ENCODE results near the gene SERTAD1.

DNA sequence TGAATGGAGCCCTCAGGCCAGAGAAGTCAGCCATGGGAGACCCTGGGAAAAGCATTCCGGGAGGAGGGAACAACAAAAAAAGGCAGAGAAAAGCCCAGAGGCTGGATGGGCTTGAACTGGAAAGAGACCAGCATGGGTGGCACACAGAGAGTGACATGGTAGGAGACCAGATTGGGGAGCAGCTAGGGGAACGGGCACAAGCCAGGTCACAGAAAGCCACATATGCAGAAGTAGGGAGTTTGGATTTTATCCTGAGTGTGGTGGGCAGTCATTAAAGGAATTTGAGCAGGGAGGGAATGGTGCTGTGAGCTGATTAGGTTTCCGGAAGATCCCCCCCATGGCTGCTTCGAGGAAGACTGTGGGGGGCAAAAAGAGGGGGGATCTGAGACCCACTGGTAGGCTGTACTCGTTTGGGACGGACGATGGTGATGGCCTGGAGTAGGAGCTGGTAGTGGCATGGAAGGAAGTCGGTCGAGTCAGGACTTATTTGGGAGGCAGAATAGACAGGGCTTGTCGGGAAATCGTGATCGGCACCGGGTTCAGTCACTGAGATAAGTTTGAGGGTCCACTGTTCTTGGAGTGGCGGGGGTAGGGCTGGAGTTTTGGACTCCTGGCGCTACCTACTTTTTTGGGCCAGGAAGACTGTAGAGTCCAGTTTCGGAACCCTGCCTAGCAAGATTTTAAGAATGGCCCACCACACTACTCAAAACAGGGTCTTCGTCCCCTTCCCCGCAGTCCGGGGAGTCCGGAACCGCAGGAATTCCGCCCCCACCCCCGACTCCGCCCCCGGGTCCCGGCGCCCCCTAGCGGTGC, 949 bp downstream of the SERTAD1 start:
- TF ChIP-seq, protein P1, sequence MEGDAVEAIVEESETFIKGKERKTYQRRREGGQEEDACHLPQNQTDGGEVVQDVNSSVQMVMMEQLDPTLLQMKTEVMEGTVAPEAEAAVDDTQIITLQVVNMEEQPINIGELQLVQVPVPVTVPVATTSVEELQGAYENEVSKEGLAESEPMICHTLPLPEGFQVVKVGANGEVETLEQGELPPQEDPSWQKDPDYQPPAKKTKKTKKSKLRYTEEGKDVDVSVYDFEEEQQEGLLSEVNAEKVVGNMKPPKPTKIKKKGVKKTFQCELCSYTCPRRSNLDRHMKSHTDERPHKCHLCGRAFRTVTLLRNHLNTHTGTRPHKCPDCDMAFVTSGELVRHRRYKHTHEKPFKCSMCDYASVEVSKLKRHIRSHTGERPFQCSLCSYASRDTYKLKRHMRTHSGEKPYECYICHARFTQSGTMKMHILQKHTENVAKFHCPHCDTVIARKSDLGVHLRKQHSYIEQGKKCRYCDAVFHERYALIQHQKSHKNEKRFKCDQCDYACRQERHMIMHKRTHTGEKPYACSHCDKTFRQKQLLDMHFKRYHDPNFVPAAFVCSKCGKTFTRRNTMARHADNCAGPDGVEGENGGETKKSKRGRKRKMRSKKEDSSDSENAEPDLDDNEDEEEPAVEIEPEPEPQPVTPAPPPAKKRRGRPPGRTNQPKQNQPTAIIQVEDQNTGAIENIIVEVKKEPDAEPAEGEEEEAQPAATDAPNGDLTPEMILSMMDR (IDR thresholded peaks at IDR 0.05): no peak
- no peak for TF ChIP-seq EZH2 (IDR thresholded peaks at IDR 0.05; ENCODE audit: borderline replicate concordance, insufficient read depth, low read depth, low read length, poor library complexity, severe bottlenecking)
